NCI-H1694 treated with DMSO at 0.1 percent for 48 hours (cell line): Measurements from ENCODE around the gene OR52K2.
"Not testable (repeated sequence)": the region's sequence is repeated elsewhere in the genome, so short reads cannot be mapped to it uniquely, and the experiment has no call there.

Source experiments
- DNase-seq: peaks from one replicate; lab custom pipeline; 2025; lab: John Stamatoyannopoulos, UW

The OR52K2 gene

GRCh38 chr11:4448995-4449394, at the start of gene OR52K2:
Gene OR52K2, plus strand, starts transcription at chr11:4449295. Its CDS starts 45 bp downstream, at chr11:4449340.
- no peak for DNase-seq

- not testable (repeated sequence) for DNase-seq
Measured at GRCh38 chr11:4406206-4406605, 42.9 kb upstream of the OR52K2 start.

GRCh38 chr11:4416306-4416705, 32.8 kb upstream of the OR52K2 start:
- no peak for DNase-seq

- no peak for DNase-seq
Measured at GRCh38 chr11:4416816-4417215, 32.3 kb upstream of the OR52K2 start.

GRCh38 chr11:4418403-4418802, 30.7 kb upstream of the OR52K2 start:
- DNase-seq = no peak

GRCh38 chr11:4430051-4430450, 19.0 kb upstream of the OR52K2 start:
- DNase-seq = no peak

- DNase-seq = no peak
Measured at GRCh38 chr11:4433856-4434255, 15.2 kb upstream of the OR52K2 start.

- no peak for DNase-seq
Measured at GRCh38 chr11:4436411-4436810, 12.7 kb upstream of the OR52K2 start.

GRCh38 chr11:4441515-4441914, 7.6 kb upstream of the OR52K2 start:
- DNase-seq = no peak

GRCh38 chr11:4443232-4443891, 5.7 kb upstream of the OR52K2 start:
- DNase-seq = no peak

GRCh38 chr11:4453118-4453517, 4.0 kb downstream of the OR52K2 start:
- no peak for DNase-seq

- DNase-seq = no peak
Measured at GRCh38 chr11:4454021-4454420, 4.9 kb downstream of the OR52K2 start.

- no peak for DNase-seq
Measured at GRCh38 chr11:4455419-4455818, 6.3 kb downstream of the OR52K2 start.

- DNase-seq = no peak
Measured at GRCh38 chr11:4459500-4459899, 10.4 kb downstream of the OR52K2 start.

- no peak for DNase-seq
Measured at GRCh38 chr11:4460151-4460550, 11.1 kb downstream of the OR52K2 start.

GRCh38 chr11:4464216-4465159, 15.4 kb downstream of the OR52K2 start:
- no peak for DNase-seq

GRCh38 chr11:4465407-4465806, 16.3 kb downstream of the OR52K2 start:
- no peak for DNase-seq

GRCh38 chr11:4466131-4466870, 17.2 kb downstream of the OR52K2 start:
- no peak for DNase-seq

GRCh38 chr11:4466871-4467442, 17.9 kb downstream of the OR52K2 start:
- no peak for DNase-seq

GRCh38 chr11:4467811-4468606, 18.9 kb downstream of the OR52K2 start:
- no peak for DNase-seq

- DNase-seq = no peak
Measured at GRCh38 chr11:4479644-4480043, 30.5 kb downstream of the OR52K2 start.
